Transverse colon (tissue), 4 donors: ENCODE results near the gene RPL38. TPM values are rescaled to one million over a fixed set of nuclear protein-coding genes. Genes with fewer than 3 reads are reported as not detected.
A peak's percentile ranks its signal among the peaks of the same experiment; 100 is the strongest.

Experiments used
- DNase-seq: peaks from one replicate; pipeline ENCODE4 v3.0.0-alpha.2; 2019
- H3K27ac ChIP-seq, 4 donors: fragments of 200-600 bp; sonication (generic); 2 replicates each; pipeline ENCODE4 v1.5.1; 2016 to 2018; ENCODE audit warnings: inconsistent platforms in 4 of 4
- H3K27me3 ChIP-seq: fragments of 200-600 bp; sonication (generic); 2 replicates; pipeline ENCODE4 v1.5.1; 2017; ENCODE audit warnings: inconsistent platforms
- H3K36me3 ChIP-seq, 4 donors: fragments of 200-600 bp; sonication (generic); 2 replicates each; pipeline ENCODE4 v1.5.1; 2017 to 2019; ENCODE audit warnings: inconsistent platforms in 4 of 4
- H3K4me1 ChIP-seq, 4 donors: fragments of 200-600 bp; sonication (generic); 2 replicates each; pipeline ENCODE4 v1.5.1; 2017 to 2020; ENCODE audit warnings: inconsistent platforms in 4 of 4
- H3K4me3 ChIP-seq, 4 donors: fragments of 200-600 bp; sonication (generic); 1 replicate in 1 of 4; 2 replicates in 3 of 4; pipeline versions ENCODE4 v1.5.1 to v1.6.1; 2017 to 2019; ENCODE audit warnings: inconsistent platforms in 4 of 4
- H3K9me3 ChIP-seq, 2 donors: fragments of 200-600 bp; sonication (generic); 2 replicates each; pipeline ENCODE4 v1.5.1; 2017 to 2019; ENCODE audit warnings: inconsistent platforms in 2 of 2
- EP300 ChIP-seq: sonication (generic); formaldehyde crosslinking; IDR thresholded peaks from one replicate; pipeline ENCODE4 v1.6.1; 2017; ENCODE audit warnings: antibody characterized with exemption, low read depth
- POLR2A ChIP-seq: fragments of 450-650 bp; IDR thresholded peaks from one replicate; pipeline ENCODE4 v1.6.1; 2016; ENCODE audit warnings: antibody characterized with exemption, mild to moderate bottlenecking, moderate library complexity
- POLR2AphosphoS5 ChIP-seq, 3 donors: sonication (generic); formaldehyde crosslinking; IDR thresholded peaks; one replicate each; pipeline ENCODE4 v1.6.1; 2016; ENCODE audit warnings: antibody characterized with exemption in 3 of 3
- WGBS, 2 donors: methylation state at CpG; one replicate each; pipeline ENCODE4 v1.1.5; 2018; ENCODE audit warnings: low coverage in 1 of 2; 5-methylcytosine and 5-hydroxymethylcytosine counted together
- in situ Hi-C, 4 donors: fragments of 200-750 bp; cut with MboI; loops; one replicate each; pipeline versions ENCODE4 v1.15.0 to v1.15.1; 2017; ENCODE audit warnings: low sequenced_read_pairs in 3 of 4, low pct_ligation_motif_present in 1 of 4, low pct_unique_long_range_greater_than_20kb in 1 of 4
- intact Hi-C: fragments of 100-400 bp; cut with DNase I; formaldehyde crosslinking; loops from one replicate; pipeline ENCODE4 v1.15.1; 2023; ENCODE audit warnings: low total_unique reads
- total RNA-seq, 4 donors: library from RNA; depleted of rRNA; stranded (reverse); fragments of >200 nt; gene quantifications; one replicate each; pipeline ENCODE4 v1.1.0, GENCODE V29; 2016
- TF ChIP-seq, protein P1 (sequence below), 5 experiments: fragments of 200-600 bp in 3 of 5; fragments of 450-650 bp in 2 of 5; sonication (generic) in 3 of 5; IDR thresholded peaks; 1 replicate in 2 of 5; 2 replicates in 3 of 5; pipeline ENCODE4 v1.5.1; 2016 to 2017; ENCODE audit warnings: antibody characterized with exemption in 5 of 5, inconsistent platforms in 3 of 5, mild to moderate bottlenecking in 2 of 5, moderate library complexity in 1 of 5

The RPL38 gene
- total RNA-seq, 4 donors from 2014 or later: 65.1 to 310 (median 203) TPM

DNA sequence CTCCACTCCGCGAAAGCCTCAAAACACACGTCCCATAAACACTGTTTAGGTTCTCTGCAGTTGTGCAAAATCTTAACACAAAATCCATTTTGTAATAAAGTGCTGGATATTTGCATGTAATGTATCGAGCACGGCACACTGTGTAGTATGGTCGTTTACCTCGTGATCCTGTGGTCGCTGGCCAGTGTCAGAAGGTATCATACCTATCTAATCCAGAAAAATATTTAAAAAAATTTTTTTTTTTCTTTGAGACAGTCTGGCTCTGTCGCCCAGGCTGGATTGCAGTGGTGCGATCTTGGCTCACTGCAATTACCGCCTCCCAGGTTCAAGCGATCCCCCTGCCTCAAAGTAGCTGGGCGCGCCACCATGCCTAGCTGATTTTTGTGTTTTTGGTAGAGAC, 996 bp downstream of the RPL38 start:
- in situ Hi-C loops: loop anchor here in 3 of 4 donors (10.0 to 25.0 kb wide), 2 partner anchors 158 to 250 kb away; partner anchors contain the start of genes BTBD17 (in 2 of the 3) and GPR142 (in 2 of the 3)
- peaks cover 19% of the 10 kb centered on the region for H3K27me3 ChIP-seq
- DNase-seq: no peak
- intact Hi-C loops: loop anchor here (10.0 kb wide), 2 partner anchors 90 to 160 kb away; partner anchors contain the start of genes BTBD17 and GPR142
- H3K36me3 ChIP-seq: no peaks in the 10 kb centered on the region
- peak overlapping the region; percentile 84 to 88 (median 86) for H3K27ac ChIP-seq
- 31 to 40% methylated on average over 9 to 14 of the region's 14 CpGs for WGBS, 2 donors
- H3K9me3 ChIP-seq: no peaks in the 10 kb centered on the region
- TF ChIP-seq EP300 (no peak), POLR2AphosphoS5 (IDR thresholded peaks at IDR 0.05) (no peak), POLR2A (no peak)
- TF ChIP-seq, protein P1, sequence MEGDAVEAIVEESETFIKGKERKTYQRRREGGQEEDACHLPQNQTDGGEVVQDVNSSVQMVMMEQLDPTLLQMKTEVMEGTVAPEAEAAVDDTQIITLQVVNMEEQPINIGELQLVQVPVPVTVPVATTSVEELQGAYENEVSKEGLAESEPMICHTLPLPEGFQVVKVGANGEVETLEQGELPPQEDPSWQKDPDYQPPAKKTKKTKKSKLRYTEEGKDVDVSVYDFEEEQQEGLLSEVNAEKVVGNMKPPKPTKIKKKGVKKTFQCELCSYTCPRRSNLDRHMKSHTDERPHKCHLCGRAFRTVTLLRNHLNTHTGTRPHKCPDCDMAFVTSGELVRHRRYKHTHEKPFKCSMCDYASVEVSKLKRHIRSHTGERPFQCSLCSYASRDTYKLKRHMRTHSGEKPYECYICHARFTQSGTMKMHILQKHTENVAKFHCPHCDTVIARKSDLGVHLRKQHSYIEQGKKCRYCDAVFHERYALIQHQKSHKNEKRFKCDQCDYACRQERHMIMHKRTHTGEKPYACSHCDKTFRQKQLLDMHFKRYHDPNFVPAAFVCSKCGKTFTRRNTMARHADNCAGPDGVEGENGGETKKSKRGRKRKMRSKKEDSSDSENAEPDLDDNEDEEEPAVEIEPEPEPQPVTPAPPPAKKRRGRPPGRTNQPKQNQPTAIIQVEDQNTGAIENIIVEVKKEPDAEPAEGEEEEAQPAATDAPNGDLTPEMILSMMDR (IDR thresholded peaks at IDR 0.05): no peak
- H3K4me3 ChIP-seq: peak overlapping the region in 3 of 4 donors; percentile 72 to 83 (median 78)
- peaks cover 14 to 47% (median 38%) of the 10 kb centered on the region in 4 donors for H3K4me1 ChIP-seq

DNA sequence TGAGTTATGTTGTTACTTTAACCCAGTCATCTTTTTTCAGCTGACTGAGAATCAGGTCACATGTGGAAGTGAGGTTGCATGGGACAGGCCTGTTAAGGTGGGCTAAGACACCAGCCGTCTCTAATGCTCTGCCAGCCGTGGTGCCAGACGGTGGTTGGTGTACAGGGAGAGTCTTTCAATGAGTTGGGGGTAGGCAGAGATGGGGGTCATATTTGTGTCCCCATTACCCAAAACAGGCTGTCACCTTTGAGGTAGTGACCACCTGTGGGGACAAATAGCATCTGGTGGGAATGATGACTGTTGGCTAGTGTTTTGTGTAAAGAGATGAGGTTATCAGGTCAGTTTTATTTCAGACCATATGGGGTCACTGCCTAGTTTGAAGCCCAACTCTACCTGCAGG, 1.8 kb downstream of the RPL38 start:
- peaks cover 19% of the 10 kb centered on the region for H3K27me3 ChIP-seq
- DNase-seq: no peak
- no peak overlapping the region for H3K4me3 ChIP-seq
- in situ Hi-C loops (loop anchor here in 3 of 4 donors (10.0 to 25.0 kb wide), 2 partner anchors 157 to 250 kb away; partner anchors contain the start of genes BTBD17 (in 2 of the 3) and GPR142 (in 2 of the 3)), intact Hi-C loops (loop anchor here (10.0 kb wide), 2 partner anchors 90 to 160 kb away; partner anchors contain the start of genes BTBD17 and GPR142)
- no peaks in the 10 kb centered on the region for H3K9me3 ChIP-seq
- H3K36me3 ChIP-seq: peaks cover 0 to 7% (median 2%) of the 10 kb centered on the region in 4 donors
- peaks cover 14 to 46% (median 36%) of the 10 kb centered on the region in 4 donors for H3K4me1 ChIP-seq
- TF ChIP-seq, protein P1 (IDR thresholded peaks at IDR 0.05): no peak
- no peak for TF ChIP-seq POLR2AphosphoS5 (IDR thresholded peaks at IDR 0.05)
- no peak for TF ChIP-seq POLR2A
- no peak for TF ChIP-seq EP300
- WGBS, 2 donors: 81% methylated on average over 3 of the region's 3 CpGs; no CpG with 5 or more reads in 1 of the 2 donors
- H3K27ac ChIP-seq: no peak overlapping the region

DNA sequence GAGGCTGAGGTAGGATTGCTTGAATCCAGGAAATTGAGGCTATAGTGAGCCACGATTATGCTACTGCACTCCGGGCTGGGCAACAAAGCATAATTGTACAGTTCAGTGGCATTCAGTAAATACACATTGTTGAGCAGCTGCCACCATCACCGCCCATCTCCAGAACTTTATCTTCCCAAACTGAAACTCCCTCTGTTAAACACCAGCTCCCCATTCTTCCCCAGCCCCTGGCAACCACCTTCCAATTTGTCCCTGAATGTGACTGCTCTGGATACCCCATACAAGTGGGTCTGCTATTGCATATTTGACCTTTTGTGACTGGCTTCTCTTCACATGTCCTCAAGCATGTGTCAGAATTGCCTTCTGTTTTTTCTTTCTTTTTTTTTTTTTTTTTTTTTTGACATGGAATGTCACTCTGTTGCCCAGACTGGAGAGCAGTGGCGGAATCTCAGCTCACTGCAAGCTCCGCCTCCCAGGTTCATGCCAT, 2.9 kb downstream of the RPL38 start:
- H3K4me3 ChIP-seq: no peak overlapping the region
- peaks cover 0 to 7% (median 2%) of the 10 kb centered on the region in 4 donors for H3K36me3 ChIP-seq
- in situ Hi-C loops: loop anchor here in 3 of 4 donors (10.0 to 25.0 kb wide), 2 partner anchors 156 to 248 kb away; partner anchors contain the start of genes BTBD17 (in 2 of the 3) and GPR142 (in 2 of the 3)
- WGBS, 2 donors: 50 to 56% methylated on average over 2 to 5 of the region's 5 CpGs
- no peak overlapping the region for H3K27ac ChIP-seq
- TF ChIP-seq POLR2A (no peak), EP300 (no peak), POLR2AphosphoS5 (IDR thresholded peaks at IDR 0.05) (no peak)
- TF ChIP-seq, protein P1 (IDR thresholded peaks at IDR 0.05): no peak
- no peak for DNase-seq
- H3K4me1 ChIP-seq: peaks cover 21 to 55% (median 42%) of the 10 kb centered on the region in 4 donors
- intact Hi-C loops: loop anchor here (10.0 kb wide), 2 partner anchors 88 to 158 kb away; partner anchors contain the start of genes BTBD17 and GPR142
- no peaks in the 10 kb centered on the region for H3K9me3 ChIP-seq
- peaks cover 10% of the 10 kb centered on the region for H3K27me3 ChIP-seq
